ENCODE data around the gene CCDC169. TPM values are rescaled to one million over a fixed set of nuclear protein-coding genes. Genes with fewer than 3 reads are reported as not detected.

Gene CCDC169
- total RNA-seq, 1 experiment from 2014 or later, result not detected

GRCh38 chr13:36344886-36345437 lies 47.3 kb upstream of the CCDC169 start:
- Mint-ChIP-seq H3K36me3 (ENCODE audit: insufficient read depth, unreplicated experiment) (no peaks in the 10 kb centered on the region), H3K27me3 (ENCODE audit: unreplicated experiment) (no peaks in the 10 kb centered on the region), H3K4me1 (ENCODE audit: low read depth, unreplicated experiment) (no peaks in the 10 kb centered on the region), H3K4me3 (ENCODE audit: low read depth, unreplicated experiment) (no peak overlapping the region), H3K9me3 (ENCODE audit: low read depth, unreplicated experiment) (no peaks in the 10 kb centered on the region), H3K27ac (ENCODE audit: unreplicated experiment) (no peak overlapping the region)
- no peak for TF ChIP-seq CTCF (IDR thresholded peaks at IDR 0.05; ENCODE audit: unreplicated experiment)
- BruUV-seq (replicated peaks), result no TSS peak
- no peak for DNase-seq
- intact Hi-C loops (cut with micrococcal nuclease; ENCODE audit: unreplicated experiment), result no loop called here
- CTCF ChIA-PET, result interaction anchor here (0.5 kb wide), 1 partner anchor 30 kb away, joined by 5 read pairs; no protein-coding TSS in a partner anchor

- no peak for DNase-seq
- no peak for TF ChIP-seq CTCF (IDR thresholded peaks at IDR 0.05; ENCODE audit: unreplicated experiment)
- no peak overlapping the region for H3K27ac Mint-ChIP-seq (ENCODE audit: unreplicated experiment)
- no TSS peak for BruUV-seq (replicated peaks)
- H3K9me3 Mint-ChIP-seq (ENCODE audit: low read depth, unreplicated experiment), result no peaks in the 10 kb centered on the region
- CTCF ChIA-PET, result interaction anchor here (0.6 kb wide), 1 partner anchor 270 kb away, joined by 14 read pairs; no protein-coding TSS in a partner anchor
- H3K27me3 Mint-ChIP-seq (ENCODE audit: unreplicated experiment), result no peaks in the 10 kb centered on the region
- H3K4me1 Mint-ChIP-seq (ENCODE audit: low read depth, unreplicated experiment), result no peaks in the 10 kb centered on the region
- intact Hi-C loops (cut with micrococcal nuclease; ENCODE audit: unreplicated experiment), result no loop called here
- H3K4me3 Mint-ChIP-seq (ENCODE audit: low read depth, unreplicated experiment), result no peak overlapping the region
- H3K36me3 Mint-ChIP-seq (ENCODE audit: insufficient read depth, unreplicated experiment), result no peaks in the 10 kb centered on the region
Observed at GRCh38 chr13:36344173-36344572, 46.6 kb upstream of the CCDC169 start.

DNA sequence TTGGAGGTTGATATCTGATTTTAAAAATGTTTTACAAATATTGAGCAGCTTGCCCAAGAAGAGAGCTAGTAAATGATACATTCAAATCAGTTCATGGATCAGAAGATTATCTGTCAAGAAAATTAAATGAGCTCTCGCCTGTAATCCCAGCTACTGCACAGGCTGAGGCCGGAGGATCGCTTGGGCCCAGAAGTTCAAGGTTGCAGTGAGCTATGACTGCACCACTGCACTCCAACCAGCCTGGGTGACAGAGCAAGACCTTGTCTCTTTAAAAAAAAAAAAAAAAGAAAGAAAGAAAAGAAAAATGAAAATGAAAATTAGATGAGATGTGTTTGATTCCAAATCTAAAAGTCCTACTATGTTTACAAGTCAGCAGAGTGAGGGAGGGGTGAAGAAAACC lies 46.2 kb upstream of the CCDC169 start:
- H3K4me3 Mint-ChIP-seq (ENCODE audit: low read depth, unreplicated experiment), result no peak overlapping the region
- no peaks in the 10 kb centered on the region for H3K27me3 Mint-ChIP-seq (ENCODE audit: unreplicated experiment)
- no peaks in the 10 kb centered on the region for H3K36me3 Mint-ChIP-seq (ENCODE audit: insufficient read depth, unreplicated experiment)
- BruUV-seq (replicated peaks), result no TSS peak
- no peak for TF ChIP-seq CTCF (IDR thresholded peaks at IDR 0.05; ENCODE audit: unreplicated experiment)
- no peak overlapping the region for H3K27ac Mint-ChIP-seq (ENCODE audit: unreplicated experiment)
- DNase-seq, result no peak
- no peaks in the 10 kb centered on the region for H3K9me3 Mint-ChIP-seq (ENCODE audit: low read depth, unreplicated experiment)
- intact Hi-C loops (cut with micrococcal nuclease; ENCODE audit: unreplicated experiment), result no loop called here
- CTCF ChIA-PET, result interaction anchor here (0.5 to 0.6 kb wide), 2 partner anchors 50 to 269 kb away, joined by 4 to 14 read pairs; no protein-coding TSS in a partner anchor
- no peaks in the 10 kb centered on the region for H3K4me1 Mint-ChIP-seq (ENCODE audit: low read depth, unreplicated experiment)

GRCh38 chr13:36342715-36343114 lies 45.1 kb upstream of the CCDC169 start:
- Mint-ChIP-seq H3K27ac (ENCODE audit: unreplicated experiment) (no peak overlapping the region), H3K27me3 (ENCODE audit: unreplicated experiment) (no peaks in the 10 kb centered on the region), H3K4me3 (ENCODE audit: low read depth, unreplicated experiment) (no peak overlapping the region), H3K36me3 (ENCODE audit: insufficient read depth, unreplicated experiment) (no peaks in the 10 kb centered on the region), H3K9me3 (ENCODE audit: low read depth, unreplicated experiment) (no peaks in the 10 kb centered on the region), H3K4me1 (ENCODE audit: low read depth, unreplicated experiment) (no peaks in the 10 kb centered on the region)
- no peak for DNase-seq
- BruUV-seq (replicated peaks), result no TSS peak
- intact Hi-C loops (cut with micrococcal nuclease; ENCODE audit: unreplicated experiment), result no loop called here
- CTCF ChIA-PET, result no interaction called here
- no peak for TF ChIP-seq CTCF (IDR thresholded peaks at IDR 0.05; ENCODE audit: unreplicated experiment)
